ENCODE results near the gene ARHGAP27. TPM values are rescaled to one million over a fixed set of nuclear protein-coding genes. Genes with fewer than 3 reads are reported as not detected.

The ARHGAP27 gene
- total and polyA plus RNA-seq, 9 of the 15 experiments (the other 6 are each of a cell fraction or from before 2014, with no cell fraction given) = 0.04 to 4.6 (median 2.1) TPM

- 27% methylated on average over 9 of the region's 9 CpGs for WGBS (ENCODE audit: insufficient coverage, low coverage, missing lambda C conversion rate)
- Histone ChIP-seq H3K9me1 (ENCODE audit: control insufficient read depth, insufficient read depth, low read length) (no peaks in the 10 kb centered on the region), H2AFZ (ENCODE audit: low read depth, low read length) (peak overlapping the region; percentile 4; the same call in 1 of the 2 replicates), H3K9ac (ENCODE audit: insufficient read depth in 1 of 2, low read depth in 2 of 2, low read length in 2 of 2) (peak overlapping the region in 1 of 2 experiments; percentile 31; a peak in 1 of 4 replicates), H3K4me2 (ENCODE audit: insufficient read depth, low read length) (no peak overlapping the region), H3K27ac (ENCODE audit: extremely low read depth, low read depth, low read length) (no peak overlapping the region), H3K27me3 (ENCODE audit: control insufficient read depth in 2 of 2, insufficient read depth in 2 of 2, low read length in 2 of 2) (peaks cover 6 to 17% of the 10 kb centered on the region in 2 experiments; a peak in 3 of 5 replicates), H3K9me3 (replicated peaks; ENCODE audit: control insufficient read depth, insufficient read depth, low read depth, low read length) (no peaks in the 10 kb centered on the region; the same call in 1 of the 2 replicates), H3K4me3 (no peak overlapping the region), H3K79me2 (ENCODE audit: control insufficient read depth, insufficient read depth, low read length) (no peaks in the 10 kb centered on the region), H3K36me3 (ENCODE audit: control insufficient read depth, insufficient read depth, low read length) (no peaks in the 10 kb centered on the region), H3K4me1 (replicated peaks in 1 of 2; ENCODE audit: control insufficient read depth in 2 of 2, insufficient read depth in 2 of 2, low read length in 2 of 2) (peaks cover 4 to 17% of the 10 kb centered on the region in 2 experiments; a peak in 3 of 5 replicates), H4K20me1 (replicated peaks; ENCODE audit: control insufficient read depth, insufficient read depth, low read length) (no peaks in the 10 kb centered on the region)
- POLR2A ChIA-PET = interaction anchor here (0.6 to 1.6 kb wide), 3 partner anchors 76 to 227 kb away, joined by 3 to 7 read pairs (median 3); no protein-coding TSS in a partner anchor
- CTCF ChIA-PET (ENCODE audit: low intra/inter-chr PET ratio) = no interaction called here
- no peak for DNase-seq (ENCODE audit: extremely low read depth in 1 of 4, low spot score in 3 of 4)
- no TSS peak for BruUV-seq (replicated peaks)
- no peak for FAIRE-seq
- in situ Hi-C loops (cut with MboI) = no loop called here
- ATAC-seq = no peak
- intact Hi-C loops (cut with micrococcal nuclease) = no loop called here
- TF ChIP-seq ZBTB26 (CRISPR knock-in tag; IDR thresholded peaks at IDR 0.05) (no peak), BRF2 (IDR thresholded peaks at IDR 0.05; ENCODE audit: borderline replicate concordance, insufficient read depth, insufficient read length) (no peak), EZH2 (IDR thresholded peaks at IDR 0.05; ENCODE audit: borderline replicate concordance, low read depth, low read length) (no peak), ARID3A (IDR thresholded peaks at IDR 0.05; ENCODE audit: borderline replicate concordance, low read depth, low read length) (no peak), KDM1A (IDR thresholded peaks at IDR 0.05) (no peak), PPARD (CRISPR knock-in tag; IDR thresholded peaks at IDR 0.05) (no peak)
These were observed 56.3 kb downstream of the ARHGAP27 start for GRCh38 chr17:45376171-45377005.
